ENCODE data around the gene GNA12.

- TF ChIP-seq CTCF (conservative IDR thresholded peaks at IDR 0.05; ENCODE audit: low read depth, low read length) (no peak), EZH2phosphoT487 (IDR thresholded peaks at IDR 0.05; ENCODE audit: borderline replicate concordance, low read length) (no peak), EZH2 (IDR thresholded peaks at IDR 0.05; ENCODE audit: low read length, unreplicated experiment) (no peak)
Measured at GRCh38 chr7:2720024-2720423, 124.1 kb downstream of the GNA12 start.

All from PC-3 (cell line).